ENCODE data around the gene EXOSC10.

EXOSC10 gene

DNA sequence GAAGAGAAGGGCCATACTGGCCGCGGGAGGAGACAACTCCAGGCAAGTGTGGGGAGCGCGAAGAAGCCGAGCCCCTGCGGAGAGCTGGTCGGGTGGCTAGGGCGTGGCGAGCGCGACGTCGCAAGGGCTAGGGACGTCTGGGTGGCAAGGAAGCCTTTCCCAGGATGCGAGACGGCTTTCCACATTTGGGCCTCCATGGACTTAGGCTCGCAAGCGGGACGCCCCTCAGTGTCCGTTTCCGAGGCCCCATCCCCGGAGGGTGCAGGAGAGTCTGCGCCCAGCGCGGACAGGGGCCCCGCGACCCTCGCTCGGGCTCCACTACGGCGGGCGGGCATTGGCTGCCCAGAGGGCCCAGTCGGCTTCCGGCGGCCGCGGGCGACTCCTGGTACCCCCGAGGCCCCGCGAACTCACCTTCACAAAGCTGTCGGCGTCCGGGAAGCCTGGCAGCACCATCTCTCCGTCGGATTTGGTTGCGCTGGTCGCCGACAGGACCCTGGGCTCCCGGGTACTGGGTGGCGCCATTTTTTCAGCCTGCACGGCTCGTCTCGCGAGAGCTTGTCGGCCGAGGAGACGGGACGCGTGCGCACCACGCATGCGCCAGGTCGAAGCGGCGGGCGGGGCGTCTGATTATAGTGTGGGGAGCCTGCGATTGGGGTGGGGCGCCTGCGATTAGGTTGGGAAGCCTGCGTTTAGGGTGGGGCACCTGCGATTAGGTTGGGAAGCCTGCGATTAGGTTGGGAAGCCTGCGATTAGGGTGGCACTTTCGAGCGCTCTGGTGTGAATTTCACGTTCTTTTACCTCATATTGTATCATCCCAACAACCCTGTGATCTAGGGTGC is at the start of gene EXOSC10:
TSS of gene EXOSC10 (minus strand) at position 560 of the 839 bp plus-strand sequence. CDS start at position 522, 38 bp downstream.
- TF ChIP-seq, protein P1, sequence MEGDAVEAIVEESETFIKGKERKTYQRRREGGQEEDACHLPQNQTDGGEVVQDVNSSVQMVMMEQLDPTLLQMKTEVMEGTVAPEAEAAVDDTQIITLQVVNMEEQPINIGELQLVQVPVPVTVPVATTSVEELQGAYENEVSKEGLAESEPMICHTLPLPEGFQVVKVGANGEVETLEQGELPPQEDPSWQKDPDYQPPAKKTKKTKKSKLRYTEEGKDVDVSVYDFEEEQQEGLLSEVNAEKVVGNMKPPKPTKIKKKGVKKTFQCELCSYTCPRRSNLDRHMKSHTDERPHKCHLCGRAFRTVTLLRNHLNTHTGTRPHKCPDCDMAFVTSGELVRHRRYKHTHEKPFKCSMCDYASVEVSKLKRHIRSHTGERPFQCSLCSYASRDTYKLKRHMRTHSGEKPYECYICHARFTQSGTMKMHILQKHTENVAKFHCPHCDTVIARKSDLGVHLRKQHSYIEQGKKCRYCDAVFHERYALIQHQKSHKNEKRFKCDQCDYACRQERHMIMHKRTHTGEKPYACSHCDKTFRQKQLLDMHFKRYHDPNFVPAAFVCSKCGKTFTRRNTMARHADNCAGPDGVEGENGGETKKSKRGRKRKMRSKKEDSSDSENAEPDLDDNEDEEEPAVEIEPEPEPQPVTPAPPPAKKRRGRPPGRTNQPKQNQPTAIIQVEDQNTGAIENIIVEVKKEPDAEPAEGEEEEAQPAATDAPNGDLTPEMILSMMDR (IDR thresholded peaks at IDR 0.05; ENCODE audit: borderline replicate concordance, insufficient read depth, low read depth, low read length): no peak
- H3K4me3 ChIP-seq (ENCODE audit: low read depth, low read length): peak within 1 kb of the TSS; percentile 91

DNA sequence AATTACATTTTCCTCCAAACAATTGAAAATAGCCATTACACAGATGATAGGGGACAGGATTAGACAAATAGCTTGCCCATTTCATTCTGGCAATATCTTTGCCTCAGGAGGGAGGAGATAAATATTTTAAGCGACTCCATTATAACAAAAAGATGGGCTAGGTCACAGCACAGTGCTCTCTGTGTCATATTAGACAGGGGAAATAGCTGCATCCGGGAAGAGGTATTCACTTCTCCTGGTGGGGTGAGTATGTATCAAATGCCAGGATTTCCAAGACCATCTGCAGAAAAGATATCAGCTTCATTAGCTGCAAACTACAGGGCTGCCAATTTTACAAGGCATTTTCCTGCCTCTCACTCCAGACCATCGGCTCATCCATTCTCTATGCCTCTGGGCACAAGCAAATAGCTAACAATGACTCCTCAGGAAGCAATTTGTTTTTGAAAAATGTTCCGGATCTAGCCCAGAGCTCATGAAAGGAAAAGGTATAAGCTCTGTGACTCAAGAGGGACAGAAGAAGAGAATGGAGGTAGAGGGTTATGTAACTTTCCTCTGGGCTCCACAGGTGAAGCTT is 47.6 kb upstream of the EXOSC10 start:
- H3K4me3 ChIP-seq (ENCODE audit: low read depth, low read length): no peak overlapping the region
- TF ChIP-seq, protein P1 (IDR thresholded peaks at IDR 0.05; ENCODE audit: borderline replicate concordance, insufficient read depth, low read depth, low read length): no peak

DNA sequence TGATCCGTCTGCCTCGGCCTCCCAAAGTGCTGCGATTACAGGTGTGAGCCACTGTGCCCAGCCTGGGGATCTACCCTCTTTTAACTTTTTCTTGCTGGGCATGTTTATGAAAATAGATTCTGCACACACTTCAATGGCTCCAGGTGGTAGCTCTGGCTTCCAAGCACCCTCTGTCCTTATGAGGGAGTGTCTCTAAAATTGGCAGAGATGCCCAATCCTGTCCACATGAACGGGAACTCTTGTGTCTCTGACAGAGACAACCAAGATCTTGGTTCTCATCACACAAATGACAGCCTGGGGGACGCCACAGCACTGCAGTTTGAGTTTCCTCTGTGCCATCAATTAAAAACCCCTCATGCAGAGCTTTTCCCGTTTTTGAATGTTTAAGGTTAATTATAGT is 46.1 kb upstream of the EXOSC10 start:
- H3K4me3 ChIP-seq (ENCODE audit: low read depth, low read length): no peak overlapping the region
- TF ChIP-seq, protein P1 (IDR thresholded peaks at IDR 0.05; ENCODE audit: borderline replicate concordance, insufficient read depth, low read depth, low read length): no peak

DNA sequence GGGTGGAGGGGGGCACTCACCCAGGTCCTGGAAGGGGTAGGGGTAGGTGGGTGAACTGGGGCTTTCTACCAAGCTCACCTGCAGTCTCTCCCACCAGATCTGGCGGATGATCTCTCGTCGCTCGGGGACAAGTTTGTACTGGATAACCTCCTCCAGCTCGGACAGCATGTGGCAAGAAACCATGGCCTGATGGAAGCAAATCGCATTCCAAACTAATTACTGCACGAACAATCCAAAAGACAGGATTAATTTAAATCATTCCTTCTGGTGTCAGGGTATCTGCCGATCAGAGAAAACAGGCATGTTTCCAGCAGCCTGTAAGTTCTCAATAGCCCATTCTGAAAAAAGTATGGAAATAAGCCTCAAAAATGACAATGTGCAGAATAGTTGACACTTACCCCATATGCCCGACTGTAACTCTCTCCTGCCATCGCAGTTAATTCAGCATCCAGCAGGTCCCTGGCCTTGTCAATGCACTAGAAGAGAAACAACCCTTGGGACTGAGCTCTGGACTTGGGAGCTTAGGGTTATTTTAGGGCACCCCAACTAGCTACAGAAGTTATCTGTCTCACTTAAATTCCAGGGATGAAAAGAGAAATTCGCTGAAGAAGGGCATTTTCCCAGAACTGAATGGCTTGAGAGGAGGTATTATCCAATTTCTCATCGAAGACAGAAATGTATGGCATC is 45.0 kb upstream of the EXOSC10 start:
- TF ChIP-seq, protein P1 (IDR thresholded peaks at IDR 0.05; ENCODE audit: borderline replicate concordance, insufficient read depth, low read depth, low read length): no peak
- no peak overlapping the region for H3K4me3 ChIP-seq (ENCODE audit: low read depth, low read length)

DNA sequence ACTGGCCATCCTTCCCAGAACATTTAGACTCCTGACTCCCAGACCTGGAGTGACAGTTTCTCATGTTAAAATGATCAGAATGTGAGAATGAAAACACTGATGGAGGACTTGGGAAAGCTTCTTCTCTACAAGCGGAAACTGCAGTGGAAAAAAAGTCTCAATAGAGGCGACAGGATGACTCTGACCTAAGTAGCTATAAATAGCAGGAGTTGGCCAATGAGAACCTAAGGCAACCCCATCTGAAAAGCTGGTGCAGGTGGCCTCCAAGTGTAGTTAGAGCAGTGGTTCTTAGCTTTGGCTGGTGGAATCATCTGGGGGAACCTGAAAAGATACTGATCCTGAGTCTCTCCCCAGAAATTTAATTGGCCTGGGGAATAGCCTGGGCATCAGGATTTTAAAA is 44.2 kb upstream of the EXOSC10 start:
- no peak overlapping the region for H3K4me3 ChIP-seq (ENCODE audit: low read depth, low read length)
- TF ChIP-seq, protein P1 (IDR thresholded peaks at IDR 0.05; ENCODE audit: borderline replicate concordance, insufficient read depth, low read depth, low read length): no peak

DNA sequence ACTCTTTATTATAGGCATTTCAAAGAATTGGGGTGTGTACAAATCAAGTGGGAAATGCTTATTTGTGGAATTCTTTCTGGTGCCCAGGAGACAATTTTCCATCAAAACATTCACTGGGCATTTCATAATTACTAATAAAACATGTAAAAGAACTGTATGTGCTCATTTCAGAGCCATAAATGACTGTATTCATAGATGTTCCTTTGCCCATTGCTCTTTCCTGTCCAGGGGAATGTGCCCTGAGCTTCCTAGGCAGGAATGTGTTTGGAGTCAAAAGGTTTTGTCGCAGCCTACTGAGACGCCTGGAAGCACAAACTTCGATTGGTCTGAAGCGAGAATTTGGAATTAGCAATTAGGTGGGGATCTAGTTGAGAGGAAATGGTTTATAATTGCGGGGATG is 43.7 kb upstream of the EXOSC10 start:
- TF ChIP-seq, protein P1 (IDR thresholded peaks at IDR 0.05; ENCODE audit: borderline replicate concordance, insufficient read depth, low read depth, low read length): no peak
- H3K4me3 ChIP-seq (ENCODE audit: low read depth, low read length): no peak overlapping the region

Measured in GM12875 (cell line).